Omental fat pad (tissue), 4 donors: Measurements from ENCODE around the gene C14orf93. TPM values are rescaled to one million over a fixed set of nuclear protein-coding genes. Genes with fewer than 3 reads are reported as not detected.
A peak's percentile ranks its signal among the peaks of the same experiment; 100 is the strongest.

ENCODE experiments used
- ATAC-seq: fragments of 150-250 bp; one replicate; pipeline ENCODE4 v1.9.1; 2016; ENCODE audit warnings: mild to moderate bottlenecking, moderate library complexity; ENCODE audit not compliant: low FRiP score
- DNase-seq: peaks from one replicate; pipeline ENCODE4 v3.0.0-alpha.2; 2019; ENCODE audit warnings: low spot score
- total RNA-seq, 4 donors: library from RNA; depleted of rRNA; stranded (reverse); fragments of >200 nt; gene quantifications; one replicate each; pipeline ENCODE4 v1.1.0, GENCODE V29; 2016
- TF ChIP-seq, protein P1 (sequence below), 3 donors: fragments of 450-650 bp; IDR thresholded peaks; one replicate each; pipeline ENCODE4 v1.5.1; 2016 to 2017; ENCODE audit warnings: antibody characterized with exemption in 3 of 3, mild to moderate bottlenecking in 3 of 3, moderate library complexity in 2 of 3

The C14orf93 gene
- total RNA-seq, 4 donors from 2014 or later, result 6.0 to 12.2 (median 8.4) TPM

DNA sequence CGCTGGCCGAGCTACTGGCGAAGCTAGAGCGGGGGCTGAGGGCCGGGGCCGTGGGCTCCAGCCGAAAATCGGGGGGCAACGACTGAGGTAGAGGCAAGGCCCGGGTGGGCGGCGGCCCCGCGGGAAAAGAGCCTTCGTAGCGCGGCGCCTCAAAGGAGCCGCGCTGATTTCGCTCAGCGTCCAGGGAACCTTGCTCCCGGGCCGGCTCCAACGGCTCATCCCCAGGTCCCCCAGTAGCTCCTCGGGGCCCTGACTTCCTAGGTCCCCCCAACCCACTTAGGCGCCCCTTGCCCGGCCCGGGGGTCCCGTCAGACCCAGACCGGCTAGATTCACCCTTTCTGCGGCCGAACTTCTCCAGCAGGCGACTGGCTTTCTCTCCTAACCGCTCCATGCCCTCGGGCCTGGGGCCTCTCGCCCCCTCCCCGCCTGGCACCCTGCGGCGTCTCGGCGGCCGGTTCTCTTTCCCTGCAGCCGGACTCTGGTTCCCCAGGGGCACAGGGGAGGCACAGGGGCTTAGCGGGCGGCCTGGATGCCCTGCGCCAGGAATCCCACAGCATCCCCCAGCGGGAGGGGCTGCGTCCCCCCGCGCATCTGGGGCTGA, 28.0 kb downstream of the C14orf93 start:
- peak; percentile 0 for ATAC-seq
- TF ChIP-seq, protein P1, sequence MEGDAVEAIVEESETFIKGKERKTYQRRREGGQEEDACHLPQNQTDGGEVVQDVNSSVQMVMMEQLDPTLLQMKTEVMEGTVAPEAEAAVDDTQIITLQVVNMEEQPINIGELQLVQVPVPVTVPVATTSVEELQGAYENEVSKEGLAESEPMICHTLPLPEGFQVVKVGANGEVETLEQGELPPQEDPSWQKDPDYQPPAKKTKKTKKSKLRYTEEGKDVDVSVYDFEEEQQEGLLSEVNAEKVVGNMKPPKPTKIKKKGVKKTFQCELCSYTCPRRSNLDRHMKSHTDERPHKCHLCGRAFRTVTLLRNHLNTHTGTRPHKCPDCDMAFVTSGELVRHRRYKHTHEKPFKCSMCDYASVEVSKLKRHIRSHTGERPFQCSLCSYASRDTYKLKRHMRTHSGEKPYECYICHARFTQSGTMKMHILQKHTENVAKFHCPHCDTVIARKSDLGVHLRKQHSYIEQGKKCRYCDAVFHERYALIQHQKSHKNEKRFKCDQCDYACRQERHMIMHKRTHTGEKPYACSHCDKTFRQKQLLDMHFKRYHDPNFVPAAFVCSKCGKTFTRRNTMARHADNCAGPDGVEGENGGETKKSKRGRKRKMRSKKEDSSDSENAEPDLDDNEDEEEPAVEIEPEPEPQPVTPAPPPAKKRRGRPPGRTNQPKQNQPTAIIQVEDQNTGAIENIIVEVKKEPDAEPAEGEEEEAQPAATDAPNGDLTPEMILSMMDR (IDR thresholded peaks at IDR 0.05), result no peak
- DNase-seq, result no peak

- DNase-seq (no peak), ATAC-seq (peak; percentile 28)
- TF ChIP-seq, protein P1 (IDR thresholded peaks at IDR 0.05), result no peak
These were observed 28.7 kb downstream of the C14orf93 start for GRCh38 chr14:22981090-22981875.

DNA sequence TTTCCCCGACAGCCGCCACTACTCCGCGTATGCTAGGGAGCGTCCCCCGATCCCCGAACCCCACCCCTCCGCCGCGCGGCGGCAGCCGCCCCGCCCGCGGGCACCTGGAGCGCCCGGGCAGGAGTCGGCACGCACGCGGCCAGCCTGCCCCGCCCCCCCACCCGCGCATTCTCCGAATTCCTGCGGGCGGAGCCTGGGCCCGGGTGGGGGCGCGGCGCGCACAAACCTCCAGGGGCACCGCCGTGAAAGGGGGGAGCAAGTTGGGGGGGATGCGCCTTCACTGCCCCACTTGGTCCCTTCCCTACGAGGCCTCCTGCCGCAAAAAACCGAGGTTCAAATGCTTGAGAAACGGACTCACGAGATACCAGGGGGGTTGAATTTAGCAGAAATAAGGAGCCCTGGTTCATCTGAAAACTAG, 29.3 kb downstream of the C14orf93 start:
- no peak for ATAC-seq
- TF ChIP-seq, protein P1 (IDR thresholded peaks at IDR 0.05), result no peak
- DNase-seq, result no peak

DNA sequence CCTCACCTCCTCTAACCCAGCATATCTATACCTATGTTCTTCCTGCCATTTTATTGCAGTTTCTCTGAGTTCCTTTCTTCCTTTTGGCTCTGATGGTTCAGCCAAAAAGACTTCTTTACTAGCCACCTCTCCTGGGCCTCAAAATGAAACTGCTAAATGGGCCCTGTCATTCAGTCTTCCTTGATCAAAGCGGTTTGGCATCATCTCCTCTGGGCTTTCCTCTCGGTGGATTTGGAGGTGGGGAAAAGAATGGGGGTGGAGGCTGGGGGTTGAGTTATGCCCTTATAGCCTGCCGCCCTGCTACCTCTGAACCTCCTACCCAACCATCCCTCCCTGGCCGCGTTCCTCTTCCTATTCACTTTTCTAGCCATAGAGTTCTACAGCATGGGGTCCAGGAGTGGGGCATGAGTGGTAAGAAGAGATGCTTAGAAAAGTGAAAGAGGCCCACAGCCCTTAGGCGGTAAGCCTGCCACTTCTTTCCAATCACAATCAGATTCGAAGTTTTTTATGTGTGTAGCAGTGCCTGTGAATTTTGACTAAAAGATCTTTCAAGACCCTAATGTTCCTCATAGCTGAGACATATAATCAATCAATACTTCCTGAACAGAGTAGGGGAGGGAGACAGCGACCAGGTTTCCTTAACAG, 30.1 kb downstream of the C14orf93 start:
- no peak for DNase-seq

GRCh38 chr14:22978981-22979671, 30.8 kb downstream of the C14orf93 start:
- DNase-seq (no peak), ATAC-seq (no peak)
- TF ChIP-seq, protein P1 (IDR thresholded peaks at IDR 0.05), result no peak

More for the DNA sequence above, 30.1 kb downstream of the C14orf93 start:
- TF ChIP-seq, protein P1 (IDR thresholded peaks at IDR 0.05), result no peak
- no peak for ATAC-seq

GRCh38 chr14:22978487-22978837, 31.5 kb downstream of the C14orf93 start:
- ATAC-seq, result no peak
- no peak for DNase-seq
- TF ChIP-seq, protein P1 (IDR thresholded peaks at IDR 0.05), result no peak
